ENCODE data around the gene CLEC10A.
A peak's percentile ranks its signal among the peaks of the same experiment; 100 is the strongest.
"Not testable (repeated sequence)": the region's sequence is repeated elsewhere in the genome, so short reads cannot be mapped to it uniquely, and the experiment has no call there.

CLEC10A gene

DNA sequence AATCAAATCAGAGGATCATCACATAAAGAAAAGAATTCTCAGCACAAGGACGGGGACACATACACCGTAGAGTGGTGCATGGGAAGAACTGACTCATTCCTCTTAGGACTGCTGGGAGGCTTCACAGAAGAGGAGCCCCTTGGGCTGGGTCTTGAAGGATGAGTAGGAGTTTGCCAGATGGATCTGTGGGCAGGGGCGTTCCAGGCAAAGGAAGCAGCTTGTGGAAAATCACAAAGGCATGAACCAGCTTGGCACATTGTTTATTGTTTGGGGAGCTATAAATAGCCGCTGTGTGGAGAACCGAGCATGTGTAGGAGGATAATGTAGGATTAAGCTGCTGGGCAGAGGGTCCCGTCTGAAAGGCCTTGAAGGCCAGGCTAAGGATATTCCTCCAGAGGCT, 31.1 kb downstream of the CLEC10A start:
- TF ChIP-seq ZFP3 (CRISPR knock-in tag; IDR thresholded peaks at IDR 0.05) (peak; percentile 97), PPARA (CRISPR knock-in tag; IDR thresholded peaks at IDR 0.05; ENCODE audit: borderline replicate concordance) (no peak)
- ATAC-seq: no peak

DNA sequence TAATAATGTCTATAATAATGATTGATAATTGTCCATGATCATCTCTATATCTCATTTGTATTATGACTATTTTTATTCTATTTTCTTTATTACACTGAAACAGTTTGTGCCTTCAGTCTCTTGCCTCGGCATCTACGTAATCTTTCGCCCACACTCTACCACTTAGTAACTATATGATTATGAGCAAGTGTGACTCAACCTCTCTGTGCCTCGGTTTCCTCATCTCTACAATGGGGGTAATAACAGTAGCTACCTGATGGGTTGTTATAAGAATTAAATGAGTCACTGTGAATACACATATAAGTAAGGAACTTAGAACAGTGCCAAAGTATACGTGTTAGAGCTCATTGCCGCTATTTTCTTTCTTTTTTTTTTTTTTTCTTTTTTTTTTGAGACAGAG, 32.5 kb downstream of the CLEC10A start:
- no peak for TF ChIP-seq ZFP30 (CRISPR knock-in tag; IDR thresholded peaks at IDR 0.05)
- TF ChIP-seq, protein P1, sequence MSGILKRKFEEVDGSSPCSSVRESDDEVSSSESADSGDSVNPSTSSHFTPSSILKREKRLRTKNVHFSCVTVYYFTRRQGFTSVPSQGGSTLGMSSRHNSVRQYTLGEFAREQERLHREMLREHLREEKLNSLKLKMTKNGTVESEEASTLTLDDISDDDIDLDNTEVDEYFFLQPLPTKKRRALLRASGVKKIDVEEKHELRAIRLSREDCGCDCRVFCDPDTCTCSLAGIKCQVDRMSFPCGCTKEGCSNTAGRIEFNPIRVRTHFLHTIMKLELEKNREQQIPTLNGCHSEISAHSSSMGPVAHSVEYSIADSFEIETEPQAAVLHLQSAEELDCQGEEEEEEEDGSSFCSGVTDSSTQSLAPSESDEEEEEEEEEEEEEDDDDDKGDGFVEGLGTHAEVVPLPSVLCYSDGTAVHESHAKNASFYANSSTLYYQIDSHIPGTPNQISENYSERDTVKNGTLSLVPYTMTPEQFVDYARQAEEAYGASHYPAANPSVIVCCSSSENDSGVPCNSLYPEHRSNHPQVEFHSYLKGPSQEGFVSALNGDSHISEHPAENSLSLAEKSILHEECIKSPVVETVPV (CRISPR knock-in tag; IDR thresholded peaks at IDR 0.05): no peak
- TF ChIP-seq, protein P2, sequence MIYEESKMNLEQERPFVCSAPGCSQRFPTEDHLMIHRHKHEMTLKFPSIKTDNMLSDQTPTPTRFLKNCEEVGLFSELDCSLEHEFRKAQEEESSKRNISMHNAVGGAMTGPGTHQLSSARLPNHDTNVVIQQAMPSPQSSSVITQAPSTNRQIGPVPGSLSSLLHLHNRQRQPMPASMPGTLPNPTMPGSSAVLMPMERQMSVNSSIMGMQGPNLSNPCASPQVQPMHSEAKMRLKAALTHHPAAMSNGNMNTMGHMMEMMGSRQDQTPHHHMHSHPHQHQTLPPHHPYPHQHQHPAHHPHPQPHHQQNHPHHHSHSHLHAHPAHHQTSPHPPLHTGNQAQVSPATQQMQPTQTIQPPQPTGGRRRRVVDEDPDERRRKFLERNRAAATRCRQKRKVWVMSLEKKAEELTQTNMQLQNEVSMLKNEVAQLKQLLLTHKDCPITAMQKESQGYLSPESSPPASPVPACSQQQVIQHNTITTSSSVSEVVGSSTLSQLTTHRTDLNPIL (CRISPR knock-in tag; IDR thresholded peaks at IDR 0.05; ENCODE audit: low read depth): no peak
- TF ChIP-seq, protein P3, sequence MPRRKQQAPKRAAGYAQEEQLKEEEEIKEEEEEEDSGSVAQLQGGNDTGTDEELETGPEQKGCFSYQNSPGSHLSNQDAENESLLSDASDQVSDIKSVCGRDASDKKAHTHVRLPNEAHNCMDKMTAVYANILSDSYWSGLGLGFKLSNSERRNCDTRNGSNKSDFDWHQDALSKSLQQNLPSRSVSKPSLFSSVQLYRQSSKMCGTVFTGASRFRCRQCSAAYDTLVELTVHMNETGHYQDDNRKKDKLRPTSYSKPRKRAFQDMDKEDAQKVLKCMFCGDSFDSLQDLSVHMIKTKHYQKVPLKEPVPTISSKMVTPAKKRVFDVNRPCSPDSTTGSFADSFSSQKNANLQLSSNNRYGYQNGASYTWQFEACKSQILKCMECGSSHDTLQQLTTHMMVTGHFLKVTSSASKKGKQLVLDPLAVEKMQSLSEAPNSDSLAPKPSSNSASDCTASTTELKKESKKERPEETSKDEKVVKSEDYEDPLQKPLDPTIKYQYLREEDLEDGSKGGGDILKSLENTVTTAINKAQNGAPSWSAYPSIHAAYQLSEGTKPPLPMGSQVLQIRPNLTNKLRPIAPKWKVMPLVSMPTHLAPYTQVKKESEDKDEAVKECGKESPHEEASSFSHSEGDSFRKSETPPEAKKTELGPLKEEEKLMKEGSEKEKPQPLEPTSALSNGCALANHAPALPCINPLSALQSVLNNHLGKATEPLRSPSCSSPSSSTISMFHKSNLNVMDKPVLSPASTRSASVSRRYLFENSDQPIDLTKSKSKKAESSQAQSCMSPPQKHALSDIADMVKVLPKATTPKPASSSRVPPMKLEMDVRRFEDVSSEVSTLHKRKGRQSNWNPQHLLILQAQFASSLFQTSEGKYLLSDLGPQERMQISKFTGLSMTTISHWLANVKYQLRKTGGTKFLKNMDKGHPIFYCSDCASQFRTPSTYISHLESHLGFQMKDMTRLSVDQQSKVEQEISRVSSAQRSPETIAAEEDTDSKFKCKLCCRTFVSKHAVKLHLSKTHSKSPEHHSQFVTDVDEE (CRISPR knock-in tag; IDR thresholded peaks at IDR 0.05): no peak
- TF ChIP-seq ZNF565 (CRISPR knock-in tag; conservative IDR thresholded peaks at IDR 0.05; ENCODE audit: low read depth): no peak
- no peak for TF ChIP-seq PPARA (CRISPR knock-in tag; IDR thresholded peaks at IDR 0.05; ENCODE audit: borderline replicate concordance)
- TF ChIP-seq, protein P4, sequence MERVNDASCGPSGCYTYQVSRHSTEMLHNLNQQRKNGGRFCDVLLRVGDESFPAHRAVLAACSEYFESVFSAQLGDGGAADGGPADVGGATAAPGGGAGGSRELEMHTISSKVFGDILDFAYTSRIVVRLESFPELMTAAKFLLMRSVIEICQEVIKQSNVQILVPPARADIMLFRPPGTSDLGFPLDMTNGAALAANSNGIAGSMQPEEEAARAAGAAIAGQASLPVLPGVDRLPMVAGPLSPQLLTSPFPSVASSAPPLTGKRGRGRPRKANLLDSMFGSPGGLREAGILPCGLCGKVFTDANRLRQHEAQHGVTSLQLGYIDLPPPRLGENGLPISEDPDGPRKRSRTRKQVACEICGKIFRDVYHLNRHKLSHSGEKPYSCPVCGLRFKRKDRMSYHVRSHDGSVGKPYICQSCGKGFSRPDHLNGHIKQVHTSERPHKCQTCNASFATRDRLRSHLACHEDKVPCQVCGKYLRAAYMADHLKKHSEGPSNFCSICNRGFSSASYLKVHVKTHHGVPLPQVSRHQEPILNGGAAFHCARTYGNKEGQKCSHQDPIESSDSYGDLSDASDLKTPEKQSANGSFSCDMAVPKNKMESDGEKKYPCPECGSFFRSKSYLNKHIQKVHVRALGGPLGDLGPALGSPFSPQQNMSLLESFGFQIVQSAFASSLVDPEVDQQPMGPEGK (CRISPR knock-in tag; IDR thresholded peaks at IDR 0.05; ENCODE audit: borderline replicate concordance): no peak
- no peak for TF ChIP-seq RARB (CRISPR knock-in tag; IDR thresholded peaks at IDR 0.05)
- ATAC-seq: no peak

DNA sequence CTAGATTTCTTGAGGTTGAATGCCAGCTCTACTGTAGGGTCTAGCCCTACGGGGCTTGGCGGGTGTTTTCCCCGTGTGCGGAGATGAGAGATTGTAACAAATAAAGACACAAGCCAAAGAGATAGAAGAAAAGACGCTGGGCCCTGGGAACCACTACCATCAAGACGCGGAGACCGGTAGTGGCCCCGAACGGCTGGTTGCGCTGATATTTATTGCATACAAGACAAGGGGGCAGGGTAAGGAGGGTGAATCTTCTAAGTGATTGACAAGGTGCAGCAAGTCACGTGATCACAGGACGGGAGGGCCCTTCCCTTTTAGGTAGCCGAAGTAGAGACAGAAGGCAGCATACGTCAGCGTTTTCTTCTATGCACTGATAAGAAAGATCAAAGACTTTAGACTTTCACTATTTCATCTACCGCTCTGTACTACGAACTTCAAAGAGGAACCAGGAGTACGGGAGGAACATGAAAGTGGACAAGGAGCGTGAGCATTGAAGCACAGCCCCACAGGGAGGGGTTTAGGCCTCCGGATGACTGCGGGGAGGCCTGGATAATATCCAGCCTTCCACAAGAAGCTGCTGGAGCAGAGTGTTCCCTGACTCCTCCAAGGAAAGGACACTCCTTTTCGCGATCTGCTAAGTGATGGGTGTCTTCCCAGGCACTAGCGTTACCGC, 33.2 kb downstream of the CLEC10A start:
- not testable (repeated sequence) for ATAC-seq

DNA sequence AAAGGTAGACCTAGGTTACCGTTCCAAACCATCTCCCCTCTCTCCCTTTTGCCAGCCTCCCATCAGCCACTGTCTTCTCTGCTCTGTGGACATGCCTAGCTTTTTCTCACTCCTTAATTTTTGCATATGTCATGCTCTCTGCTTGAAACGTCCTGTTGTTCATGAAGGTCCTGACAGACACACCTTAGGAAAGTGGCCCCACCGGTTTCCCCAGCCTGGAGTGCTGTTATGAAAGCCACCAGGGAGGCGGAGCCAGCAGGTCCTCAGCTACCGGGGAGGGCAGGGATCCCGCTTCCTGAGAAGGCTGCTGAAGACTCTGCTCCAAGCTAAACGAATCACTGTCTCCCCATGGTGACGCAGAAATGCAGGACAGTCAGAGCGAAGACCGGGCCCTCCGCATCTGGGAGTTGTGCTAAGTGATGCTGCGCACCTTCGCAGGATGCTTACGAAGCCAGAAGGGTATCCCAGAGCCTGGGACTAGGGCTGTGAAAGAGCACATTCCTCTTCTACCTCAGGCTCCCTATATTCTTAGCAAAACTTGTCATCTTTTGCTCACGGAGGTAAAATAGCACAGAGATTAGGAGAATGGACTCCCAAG, 33.8 kb downstream of the CLEC10A start:
- TF ChIP-seq SNAI2 (CRISPR knock-in tag; IDR thresholded peaks at IDR 0.05) (no peak), ARNTL (CRISPR knock-in tag; IDR thresholded peaks at IDR 0.05; ENCODE audit: borderline replicate concordance, low read depth) (no peak), ISL1 (CRISPR knock-in tag; IDR thresholded peaks at IDR 0.05) (no peak), GLIS3 (CRISPR knock-in tag; IDR thresholded peaks at IDR 0.05) (no peak), ZFP30 (CRISPR knock-in tag; IDR thresholded peaks at IDR 0.05) (no peak), CSDC2 (CRISPR knock-in tag; IDR thresholded peaks at IDR 0.05) (no peak), OSR1 (CRISPR knock-in tag; IDR thresholded peaks at IDR 0.05) (no peak)
- TF ChIP-seq, protein P1 (CRISPR knock-in tag; IDR thresholded peaks at IDR 0.05): no peak
- TF ChIP-seq, protein P5, sequence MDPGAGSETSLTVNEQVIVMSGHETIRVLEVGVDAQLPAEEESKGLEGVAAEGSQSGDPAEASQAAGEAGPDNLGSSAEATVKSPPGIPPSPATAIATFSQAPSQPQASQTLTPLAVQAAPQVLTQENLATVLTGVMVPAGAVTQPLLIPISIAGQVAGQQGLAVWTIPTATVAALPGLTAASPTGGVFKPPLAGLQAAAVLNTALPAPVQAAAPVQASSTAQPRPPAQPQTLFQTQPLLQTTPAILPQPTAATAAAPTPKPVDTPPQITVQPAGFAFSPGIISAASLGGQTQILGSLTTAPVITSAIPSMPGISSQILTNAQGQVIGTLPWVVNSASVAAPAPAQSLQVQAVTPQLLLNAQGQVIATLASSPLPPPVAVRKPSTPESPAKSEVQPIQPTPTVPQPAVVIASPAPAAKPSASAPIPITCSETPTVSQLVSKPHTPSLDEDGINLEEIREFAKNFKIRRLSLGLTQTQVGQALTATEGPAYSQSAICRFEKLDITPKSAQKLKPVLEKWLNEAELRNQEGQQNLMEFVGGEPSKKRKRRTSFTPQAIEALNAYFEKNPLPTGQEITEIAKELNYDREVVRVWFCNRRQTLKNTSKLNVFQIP (CRISPR knock-in tag; IDR thresholded peaks at IDR 0.05; ENCODE audit: borderline replicate concordance, low read depth): no peak
- TF ChIP-seq, protein P2 (CRISPR knock-in tag; IDR thresholded peaks at IDR 0.05; ENCODE audit: low read depth): no peak
- TF ChIP-seq, protein P4 (CRISPR knock-in tag; IDR thresholded peaks at IDR 0.05; ENCODE audit: borderline replicate concordance): no peak

More for the DNA sequence above, 33.8 kb downstream of the CLEC10A start:
- peak; percentile 35 for ATAC-seq

All from SK-N-SH treated with all-trans-retinoic acid at 6 μM for 48 hours (cell line).